Trophoblast cell (in vitro differentiated cells and primary cell): ENCODE data around the gene IGFN1.

Experiments used
- DNase-seq, 2 donors: peaks; one replicate each; pipeline ENCODE4 v3.0.0-alpha.2; 2016
- H2AFZ ChIP-seq: 2 replicates; pipeline ENCODE4 v1.6.1; 2013; ENCODE audit warnings: low read length, moderate library complexity, mild to moderate bottlenecking; ENCODE audit not compliant: insufficient read depth, poor library complexity
- H2AK5ac ChIP-seq: 2 replicates; pipeline ENCODE4 v1.6.1; 2013; ENCODE audit warnings: mild to moderate bottlenecking, low read length
- H2BK120ac ChIP-seq: 2 replicates; pipeline ENCODE4 v1.6.1; 2013; ENCODE audit warnings: low read length, mild to moderate bottlenecking, moderate library complexity; ENCODE audit not compliant: insufficient read depth, poor library complexity
- H2BK12ac ChIP-seq: 2 replicates; pipeline ENCODE4 v1.6.1; 2013; ENCODE audit warnings: mild to moderate bottlenecking, low read length, moderate library complexity
- H2BK5ac ChIP-seq: 2 replicates; pipeline ENCODE4 v1.6.1; 2013; ENCODE audit warnings: low read length, low read depth, moderate library complexity, mild to moderate bottlenecking; ENCODE audit not compliant: poor library complexity
- H3K14ac ChIP-seq: 2 replicates; pipeline ENCODE4 v1.6.1; 2013; ENCODE audit warnings: mild to moderate bottlenecking, low read length
- H3K18ac ChIP-seq: 2 replicates; pipeline ENCODE4 v1.6.1; 2013; ENCODE audit warnings: mild to moderate bottlenecking, low read length
- H3K23ac ChIP-seq: 2 replicates; pipeline ENCODE4 v1.6.1; 2013; ENCODE audit warnings: low read length
- H3K27ac ChIP-seq: 2 replicates; pipeline ENCODE4 v1.5.1; 2013; ENCODE audit warnings: low read depth, mild to moderate bottlenecking, inconsistent platforms, low read length, moderate library complexity
- H3K27me3 ChIP-seq: 2 replicates; pipeline ENCODE4 v1.6.1; 2013; ENCODE audit warnings: inconsistent platforms, mild to moderate bottlenecking, low read length, moderate library complexity; ENCODE audit not compliant: insufficient read depth
- H3K36me3 ChIP-seq, 2 experiments: 1 replicate in 1 of 2; 2 replicates in 1 of 2; pipeline ENCODE4 v1.6.1; 2013; ENCODE audit warnings: low read length in 2 of 2, mild to moderate bottlenecking in 2 of 2, moderate library complexity in 1 of 2; ENCODE audit not compliant: insufficient read depth in 2 of 2, control insufficient read depth in 1 of 2
- H3K4ac ChIP-seq: 2 replicates; pipeline ENCODE4 v1.6.1; 2013; ENCODE audit warnings: low read depth, mild to moderate bottlenecking, low read length, moderate library complexity
- H3K4me1 ChIP-seq, 2 experiments: 1 replicate in 1 of 2; 2 replicates in 1 of 2; pipeline ENCODE4 v1.6.1; 2013; ENCODE audit warnings: low read length in 2 of 2, mild to moderate bottlenecking in 2 of 2, moderate library complexity in 1 of 2; ENCODE audit not compliant: insufficient read depth in 2 of 2, control insufficient read depth in 1 of 2
- H3K4me2 ChIP-seq: 2 replicates; pipeline ENCODE4 v1.6.1; 2013; ENCODE audit warnings: inconsistent platforms, mild to moderate bottlenecking, low read length, moderate library complexity
- H3K4me3 ChIP-seq: 2 replicates; pipeline ENCODE4 v1.5.1; 2013; ENCODE audit warnings: mild to moderate bottlenecking, low read depth, low read length, inconsistent platforms
- H3K79me1 ChIP-seq: one replicate; pipeline ENCODE4 v1.6.1; 2013; ENCODE audit warnings: low read length
- H3K79me2 ChIP-seq: 2 replicates; pipeline ENCODE4 v1.6.1; 2013; ENCODE audit warnings: low read length, mild to moderate bottlenecking; ENCODE audit not compliant: control insufficient read depth, insufficient read depth, poor library complexity
- H3K9ac ChIP-seq: 2 replicates; pipeline ENCODE4 v1.6.1; 2013; ENCODE audit warnings: mild to moderate bottlenecking, low read length
- H3K9me3 ChIP-seq: 2 replicates; pipeline ENCODE4 v1.6.1; 2013; ENCODE audit warnings: low read depth, mild to moderate bottlenecking, control low read depth, inconsistent platforms, low read length; ENCODE audit not compliant: insufficient read depth
- H4K12ac ChIP-seq: 2 replicates; pipeline ENCODE4 v1.6.1; 2013; ENCODE audit warnings: low read depth, mild to moderate bottlenecking, low read length, moderate library complexity
- H4K8ac ChIP-seq: 2 replicates; pipeline ENCODE4 v1.6.1; 2013; ENCODE audit warnings: low read depth, mild to moderate bottlenecking, low read length, moderate library complexity
- H4K91ac ChIP-seq: one replicate; pipeline ENCODE4 v1.6.1; 2013; ENCODE audit warnings: low read depth, mild to moderate bottlenecking, low read length, moderate library complexity
- WGBS: extraction: QIAGEN DNeasy Blood & Tissue Kit; methylation state at CpG from one replicate; pipeline ENCODE4 v1.1.7; 2013; ENCODE audit warnings: missing lambda C conversion rate; ENCODE audit not compliant: insufficient read length, insufficient coverage; ENCODE audit errors: extremely low coverage; 5-methylcytosine and 5-hydroxymethylcytosine counted together

The IGFN1 gene

DNA sequence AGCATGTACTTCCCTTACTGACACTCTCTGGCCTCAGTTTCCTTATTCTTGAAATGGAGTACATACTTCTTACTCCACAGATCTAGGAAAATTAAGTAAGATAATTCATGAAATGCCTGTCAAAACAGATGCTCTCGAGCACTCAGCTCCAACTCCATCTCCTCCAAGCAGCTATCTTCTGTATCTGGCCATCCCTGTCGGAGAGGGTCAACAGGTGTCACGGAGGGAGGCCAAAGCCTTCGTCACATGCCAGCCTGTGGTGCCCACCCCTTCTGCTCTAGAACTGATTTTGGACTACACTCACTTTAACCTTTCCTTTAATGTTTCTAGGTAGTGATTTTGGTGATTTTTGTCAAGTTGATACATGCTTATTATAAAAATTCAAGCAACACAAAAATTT, 73.9 kb downstream of the IGFN1 start:
- DNase-seq: no peak
- H3K36me3 ChIP-seq: no peaks in the 10 kb centered on the region
- H3K9me3 ChIP-seq: peaks cover 2% of the 10 kb centered on the region
- no peak overlapping the region for H2BK12ac ChIP-seq
- no peak overlapping the region for H4K91ac ChIP-seq
- no peak overlapping the region for H3K4ac ChIP-seq
- H3K9ac ChIP-seq: no peak overlapping the region
- H3K79me2 ChIP-seq: no peaks in the 10 kb centered on the region
- H4K8ac ChIP-seq: no peak overlapping the region
- H2AK5ac ChIP-seq: no peak overlapping the region
- H3K23ac ChIP-seq: no peak overlapping the region
- peaks cover 3% of the 10 kb centered on the region for H3K79me1 ChIP-seq
- no peak overlapping the region for H4K12ac ChIP-seq
- peaks cover 13 to 16% of the 10 kb centered on the region in 2 experiments for H3K4me1 ChIP-seq
- no peak overlapping the region for H3K27ac ChIP-seq
- H3K14ac ChIP-seq: no peak overlapping the region
- no peak overlapping the region for H2BK5ac ChIP-seq
- no peak overlapping the region for H3K4me3 ChIP-seq
- no peaks in the 10 kb centered on the region for H3K27me3 ChIP-seq
- no peak overlapping the region for H3K18ac ChIP-seq
- H3K4me2 ChIP-seq: no peak overlapping the region
- no peak overlapping the region for H2AFZ ChIP-seq
- WGBS: no CpG with 5 or more reads among the region's 4 CpGs
- H2BK120ac ChIP-seq: no peak overlapping the region

DNA sequence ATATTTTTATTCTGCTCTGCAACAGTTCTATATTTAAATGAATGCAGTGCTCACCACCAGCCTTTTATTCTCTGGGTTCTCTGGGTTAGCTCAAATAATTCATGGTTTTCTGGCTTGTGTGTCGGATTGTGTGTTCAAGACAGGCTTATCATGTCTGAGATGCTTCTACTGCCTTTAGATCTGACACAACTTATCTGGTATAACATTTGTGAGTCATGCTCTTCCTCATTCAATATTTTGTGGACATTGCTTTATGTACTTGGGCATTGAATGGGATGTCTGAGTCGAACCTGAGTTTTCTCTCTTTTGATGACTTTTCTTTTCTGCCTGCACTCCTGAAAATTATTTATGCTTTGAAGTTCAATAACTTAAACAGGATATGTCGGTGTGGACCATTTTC, 75.1 kb downstream of the IGFN1 start:
- H4K91ac ChIP-seq: no peak overlapping the region
- no peak overlapping the region for H4K8ac ChIP-seq
- no peak overlapping the region for H3K18ac ChIP-seq
- H3K79me2 ChIP-seq: no peaks in the 10 kb centered on the region
- no peak overlapping the region for H2AFZ ChIP-seq
- H3K36me3 ChIP-seq: no peaks in the 10 kb centered on the region
- no peak overlapping the region for H3K27ac ChIP-seq
- H3K14ac ChIP-seq: no peak overlapping the region
- H2BK5ac ChIP-seq: no peak overlapping the region
- H3K4me3 ChIP-seq: no peak overlapping the region
- no peak overlapping the region for H4K12ac ChIP-seq
- H2AK5ac ChIP-seq: no peak overlapping the region
- H2BK12ac ChIP-seq: no peak overlapping the region
- peaks cover 7 to 8% of the 10 kb centered on the region in 2 experiments for H3K4me1 ChIP-seq
- no peak overlapping the region for H3K4ac ChIP-seq
- H3K4me2 ChIP-seq: no peak overlapping the region
- peaks cover 2% of the 10 kb centered on the region for H3K9me3 ChIP-seq
- no peak overlapping the region for H2BK120ac ChIP-seq
- peaks cover 3% of the 10 kb centered on the region for H3K79me1 ChIP-seq
- no peak overlapping the region for H3K9ac ChIP-seq
- DNase-seq: peak in 1 of 2 donors; percentile 71
- no peak overlapping the region for H3K23ac ChIP-seq
- WGBS: no CpG with 5 or more reads among the region's 3 CpGs
- H3K27me3 ChIP-seq: no peaks in the 10 kb centered on the region

DNA sequence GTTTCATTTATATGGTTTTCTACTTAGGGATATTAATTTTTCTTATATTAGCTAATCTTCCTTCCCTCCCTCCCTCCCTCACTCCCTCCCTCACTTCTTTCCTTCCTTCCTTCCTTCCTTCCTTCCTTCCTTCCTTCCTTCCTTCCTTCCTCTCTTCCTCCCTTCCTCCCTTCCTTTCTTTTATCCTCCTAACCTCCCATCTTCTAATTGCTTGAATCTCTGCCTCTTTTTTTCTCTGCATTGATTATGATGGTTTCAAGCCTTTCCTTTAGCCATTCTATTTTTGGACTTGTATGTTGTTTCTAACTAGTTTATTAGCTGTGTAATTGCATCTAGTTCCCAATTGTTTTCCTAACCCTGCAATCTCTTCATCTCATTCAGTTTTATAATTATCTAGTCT, 75.7 kb downstream of the IGFN1 start:
- H3K9ac ChIP-seq: no peak overlapping the region
- no peak overlapping the region for H3K23ac ChIP-seq
- H2AFZ ChIP-seq: no peak overlapping the region
- no peak overlapping the region for H3K4me3 ChIP-seq
- no peak overlapping the region for H3K4ac ChIP-seq
- H3K79me2 ChIP-seq: no peaks in the 10 kb centered on the region
- H3K4me2 ChIP-seq: no peak overlapping the region
- H3K36me3 ChIP-seq: no peaks in the 10 kb centered on the region
- H2BK12ac ChIP-seq: no peak overlapping the region
- no peak overlapping the region for H2BK120ac ChIP-seq
- no peak overlapping the region for H4K12ac ChIP-seq
- no peak for DNase-seq
- H3K79me1 ChIP-seq: peaks cover 3% of the 10 kb centered on the region
- H3K9me3 ChIP-seq: peaks cover 2% of the 10 kb centered on the region
- H3K14ac ChIP-seq: no peak overlapping the region
- no peak overlapping the region for H3K18ac ChIP-seq
- no peak overlapping the region for H2AK5ac ChIP-seq
- H3K4me1 ChIP-seq: peaks cover 7 to 8% of the 10 kb centered on the region in 2 experiments
- H3K27me3 ChIP-seq: no peaks in the 10 kb centered on the region
- H3K27ac ChIP-seq: no peak overlapping the region
- no peak overlapping the region for H4K8ac ChIP-seq
- no peak overlapping the region for H4K91ac ChIP-seq
- no peak overlapping the region for H2BK5ac ChIP-seq

DNA sequence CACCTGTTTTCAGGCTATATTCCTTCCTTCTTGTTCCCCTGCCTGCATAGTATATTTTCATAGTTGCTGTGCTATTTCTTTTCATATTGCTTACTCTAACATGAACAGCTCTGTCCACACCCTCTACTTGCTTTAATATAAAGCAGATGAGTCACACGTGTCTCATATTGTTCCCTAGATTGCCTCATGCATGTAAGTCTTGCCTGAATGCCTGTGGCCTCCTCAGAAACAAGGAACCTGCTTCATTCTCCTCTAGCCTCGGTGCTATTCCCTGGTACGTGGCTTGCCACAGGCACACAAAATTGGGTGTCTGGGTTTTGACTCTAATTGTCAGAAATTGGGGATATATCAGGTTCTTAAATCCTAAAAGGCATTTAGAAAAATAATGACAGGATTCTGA, 76.2 kb downstream of the IGFN1 start:
- Histone ChIP-seq H2AFZ (no peak overlapping the region), H3K4ac (no peak overlapping the region), H3K14ac (no peak overlapping the region), H3K18ac (no peak overlapping the region), H3K4me3 (no peak overlapping the region), H3K36me3 (no peaks in the 10 kb centered on the region), H3K9me3 (no peaks in the 10 kb centered on the region), H4K91ac (no peak overlapping the region), H3K27ac (no peak overlapping the region), H4K8ac (no peak overlapping the region), H3K79me1 (peaks cover 3% of the 10 kb centered on the region), H3K9ac (no peak overlapping the region), H2BK5ac (no peak overlapping the region), H3K23ac (no peak overlapping the region), H3K79me2 (no peaks in the 10 kb centered on the region), H3K4me2 (no peak overlapping the region), H3K27me3 (no peaks in the 10 kb centered on the region), H2AK5ac (no peak overlapping the region), H2BK12ac (no peak overlapping the region), H4K12ac (no peak overlapping the region), H3K4me1 (peaks cover 7 to 8% of the 10 kb centered on the region in 2 experiments), H2BK120ac (no peak overlapping the region)
- WGBS: no CpG with 5 or more reads among the region's 3 CpGs
- peak in 1 of 2 donors; percentile 31 for DNase-seq
